Femur (tissue), 1 donor: Measurements from ENCODE around the gene SLC25A40.
A peak's percentile ranks its signal among the peaks of the same experiment; 100 is the strongest.
"Not testable (repeated sequence)": the region's sequence is repeated elsewhere in the genome, so short reads cannot be mapped to it uniquely, and the experiment has no call there.

ENCODE experiments used
- DNase-seq: peaks from one replicate; pipeline ENCODE4 v3.0.0-alpha.2; 2017

Gene SLC25A40, protein sequence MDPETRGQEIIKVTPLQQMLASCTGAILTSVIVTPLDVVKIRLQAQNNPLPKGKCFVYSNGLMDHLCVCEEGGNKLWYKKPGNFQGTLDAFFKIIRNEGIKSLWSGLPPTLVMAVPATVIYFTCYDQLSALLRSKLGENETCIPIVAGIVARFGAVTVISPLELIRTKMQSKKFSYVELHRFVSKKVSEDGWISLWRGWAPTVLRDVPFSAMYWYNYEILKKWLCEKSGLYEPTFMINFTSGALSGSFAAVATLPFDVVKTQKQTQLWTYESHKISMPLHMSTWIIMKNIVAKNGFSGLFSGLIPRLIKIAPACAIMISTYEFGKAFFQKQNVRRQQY

DNA sequence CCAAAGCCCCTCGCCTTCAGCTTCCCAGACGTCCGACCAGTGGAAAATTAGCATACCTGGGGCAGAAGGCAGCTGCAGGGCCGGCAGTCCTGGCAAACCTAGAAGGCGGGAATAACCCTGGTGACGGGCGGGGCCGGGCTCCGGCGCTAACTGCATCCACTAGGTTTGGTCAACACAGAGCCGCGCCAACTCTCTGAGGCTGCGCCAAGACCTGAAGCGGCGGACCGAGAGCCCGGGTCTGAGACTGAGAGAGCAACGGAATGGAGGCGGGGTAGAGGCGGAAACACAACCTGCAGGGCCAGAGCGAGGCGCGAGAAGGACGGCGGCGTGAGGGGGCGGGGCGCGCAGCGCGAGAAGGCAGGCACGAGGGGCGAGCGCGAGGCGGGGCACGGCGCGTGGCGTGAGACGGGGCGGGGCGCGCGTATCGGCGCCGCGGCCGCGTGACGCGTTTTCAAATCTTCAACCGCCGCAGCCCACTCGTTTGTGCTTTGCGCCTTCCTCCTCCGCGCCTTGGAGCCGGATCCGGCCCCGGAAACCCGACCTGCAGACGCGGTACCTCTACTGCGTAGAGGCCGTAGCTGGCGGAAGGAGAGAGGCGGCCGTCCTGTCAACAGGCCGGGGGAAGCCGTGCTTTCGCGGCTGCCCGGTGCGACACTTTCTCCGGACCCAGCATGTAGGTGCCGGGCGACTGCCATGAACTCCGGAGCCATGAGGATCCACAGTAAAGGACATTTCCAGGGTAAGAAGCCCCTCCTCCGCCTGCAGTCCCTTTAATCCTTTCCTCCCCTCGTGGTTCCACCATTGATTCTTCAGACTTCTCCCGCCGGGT, at the start of gene SLC25A40, which contains the start of gene DBF4:
Gene SLC25A40, minus strand, starts transcription at position 321 of the 829 bp plus-strand sequence. CDS start 17,633 bp downstream, outside the sequence.
Gene DBF4, plus strand, starts transcription at position 454 of the 829 bp plus-strand sequence. Its CDS starts 240 bp downstream, at position 694.
- DNase-seq: peak; percentile 96

DNA sequence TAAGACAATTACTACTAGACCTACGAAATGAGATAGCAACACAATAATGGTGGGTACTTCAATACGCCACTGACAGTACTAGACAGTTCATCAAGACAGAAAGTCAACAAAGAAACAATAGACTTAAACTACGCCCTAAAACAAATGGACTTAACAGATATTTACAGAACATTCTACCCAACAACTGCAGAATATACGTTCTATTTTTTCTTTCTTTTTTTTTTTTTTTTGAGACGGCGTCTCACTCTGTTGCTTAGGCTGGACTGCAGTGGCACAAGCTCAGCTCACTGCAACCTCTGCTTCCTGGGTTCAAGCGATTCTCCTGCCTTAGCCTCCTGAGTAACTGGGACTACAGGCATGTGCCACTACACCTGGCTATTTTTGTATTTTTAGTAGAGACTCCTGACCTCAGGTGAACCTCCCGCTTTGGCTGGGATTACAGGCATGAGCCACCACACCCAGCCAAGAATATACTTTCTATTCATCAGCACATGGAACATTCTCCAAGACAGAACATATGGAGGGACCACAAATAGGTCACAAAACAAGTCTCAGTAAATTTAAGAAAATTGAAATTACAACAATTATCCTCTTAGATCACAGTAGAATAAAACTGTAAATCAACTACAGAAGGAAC, 46.7 kb upstream of the SLC25A40 start:
- not testable (repeated sequence) for DNase-seq

DNA sequence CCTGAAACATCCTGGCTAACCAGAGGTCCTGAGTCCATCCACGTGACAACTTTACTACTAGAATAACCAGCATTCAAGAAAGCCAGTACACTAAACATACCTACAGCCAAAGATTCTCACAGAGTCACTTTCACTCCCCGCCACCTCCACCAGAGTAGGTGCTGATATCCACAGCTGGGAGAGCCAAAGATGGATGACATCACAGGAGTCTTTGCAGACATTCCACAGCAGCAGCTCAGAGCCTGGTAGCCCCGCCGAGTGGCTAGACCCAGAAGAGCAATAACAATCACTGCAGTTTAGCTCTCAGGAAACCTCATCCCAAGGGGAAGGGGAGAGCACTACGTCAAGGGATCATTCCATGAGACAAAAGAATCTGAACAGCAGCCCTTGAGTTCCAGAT, 44.4 kb upstream of the SLC25A40 start:
- DNase-seq: no peak

DNA sequence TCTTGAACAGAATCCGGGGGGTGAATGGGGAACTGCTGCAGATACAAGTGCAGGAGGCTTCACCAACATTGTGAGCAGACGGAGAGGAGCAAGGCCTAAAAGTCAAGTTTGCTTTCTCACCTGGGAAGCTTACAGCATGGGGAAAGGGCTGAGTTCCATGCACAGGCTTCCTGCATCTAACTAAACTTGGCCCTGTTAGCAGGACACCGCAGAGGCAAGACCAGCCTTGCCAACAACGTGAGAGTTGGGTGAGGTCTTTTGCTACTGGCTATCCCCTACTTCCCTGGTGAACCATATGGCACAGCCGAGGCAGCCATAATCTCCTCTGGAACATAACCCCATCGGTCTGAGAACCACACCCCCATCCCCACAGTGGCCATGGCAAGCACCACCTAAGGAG, 43.7 kb upstream of the SLC25A40 start:
- no peak for DNase-seq

DNA sequence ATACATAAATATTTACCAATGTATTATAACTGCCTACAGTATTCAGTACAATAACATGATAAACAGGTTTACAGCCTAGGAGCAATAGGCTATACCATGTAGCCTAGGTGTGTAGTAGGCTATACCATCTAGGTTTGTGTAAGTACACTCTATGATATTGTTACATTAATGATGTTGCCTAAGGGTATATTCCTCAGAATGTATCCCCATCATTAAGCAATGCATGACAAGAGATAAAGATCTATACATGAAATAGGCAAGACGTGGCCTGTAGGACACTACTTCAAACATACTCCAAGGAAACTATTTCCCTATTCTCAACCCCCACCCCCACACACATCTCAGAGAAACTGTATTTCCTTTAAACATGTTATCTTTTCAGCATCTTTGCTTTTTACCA, 42.6 kb upstream of the SLC25A40 start:
- no peak for DNase-seq

DNA sequence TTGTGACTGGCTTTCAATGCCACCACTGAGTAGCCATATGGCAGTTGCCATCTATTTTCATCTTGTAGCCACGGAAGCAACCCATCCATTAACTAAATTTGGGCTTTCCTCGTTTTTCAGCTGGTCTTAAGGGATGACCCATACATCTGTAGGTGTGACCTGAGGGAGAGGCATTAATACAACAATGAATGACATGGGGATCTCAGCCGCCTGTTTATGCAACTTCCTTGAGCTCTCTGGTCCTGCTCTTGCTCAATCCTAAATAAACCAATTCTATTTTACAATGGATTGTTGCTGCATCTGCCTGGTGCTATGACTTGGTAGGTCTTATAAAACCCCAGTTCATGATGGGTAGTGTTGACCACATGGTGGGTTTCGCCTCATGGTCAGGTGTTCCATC, 36.0 kb upstream of the SLC25A40 start:
- no peak for DNase-seq

DNA sequence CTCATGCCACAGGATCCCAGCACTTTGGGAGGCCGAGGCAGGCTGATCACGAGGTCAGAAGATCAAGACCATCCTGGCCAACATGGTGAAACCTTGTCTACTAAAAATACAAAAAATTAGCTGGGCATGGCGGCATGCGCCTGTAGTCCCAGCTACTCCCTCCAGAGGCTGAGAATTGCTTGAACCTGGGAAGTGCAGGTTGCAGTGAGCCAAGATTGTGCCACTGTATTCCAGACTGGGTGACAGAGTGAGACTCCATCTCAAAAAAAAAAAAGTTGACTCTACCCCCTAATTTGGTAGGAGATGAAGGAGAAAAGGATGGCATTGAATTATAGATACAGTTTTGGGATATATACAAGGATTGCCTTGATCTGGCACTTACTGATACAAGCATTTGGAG, 32.7 kb upstream of the SLC25A40 start:
- not testable (repeated sequence) for DNase-seq

DNA sequence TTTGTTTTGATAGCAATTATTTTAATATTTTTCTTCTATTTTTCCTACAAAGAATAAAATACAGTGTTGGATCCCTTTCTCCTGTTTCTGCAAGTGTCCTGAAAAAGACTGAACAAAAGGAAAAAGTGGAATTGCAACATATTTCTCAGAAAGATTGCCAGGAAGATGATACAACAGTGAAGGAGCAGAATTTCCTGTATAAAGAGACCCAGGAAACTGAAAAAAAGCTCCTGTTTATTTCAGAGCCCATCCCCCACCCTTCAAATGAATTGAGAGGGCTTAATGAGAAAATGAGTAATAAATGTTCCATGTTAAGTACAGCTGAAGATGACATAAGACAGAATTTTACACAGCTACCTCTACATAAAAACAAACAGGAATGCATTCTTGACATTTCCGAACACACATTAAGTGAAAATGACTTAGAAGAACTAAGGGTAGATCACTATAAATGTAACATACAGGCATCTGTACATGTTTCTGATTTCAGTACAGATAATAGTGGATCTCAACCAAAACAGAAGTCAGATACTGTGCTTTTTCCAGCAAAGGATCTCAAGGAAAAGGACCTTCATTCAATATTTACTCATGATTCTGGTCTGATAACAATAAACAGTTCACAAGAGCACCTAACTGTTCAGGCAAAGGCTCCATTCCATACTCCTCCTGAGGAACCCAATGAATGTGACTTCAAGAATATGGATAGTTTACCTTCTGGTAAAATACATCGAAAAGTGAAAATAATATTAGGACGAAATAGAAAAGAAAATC, 31.2 kb upstream of the SLC25A40 start:
- DNase-seq: not testable (repeated sequence)

DNA sequence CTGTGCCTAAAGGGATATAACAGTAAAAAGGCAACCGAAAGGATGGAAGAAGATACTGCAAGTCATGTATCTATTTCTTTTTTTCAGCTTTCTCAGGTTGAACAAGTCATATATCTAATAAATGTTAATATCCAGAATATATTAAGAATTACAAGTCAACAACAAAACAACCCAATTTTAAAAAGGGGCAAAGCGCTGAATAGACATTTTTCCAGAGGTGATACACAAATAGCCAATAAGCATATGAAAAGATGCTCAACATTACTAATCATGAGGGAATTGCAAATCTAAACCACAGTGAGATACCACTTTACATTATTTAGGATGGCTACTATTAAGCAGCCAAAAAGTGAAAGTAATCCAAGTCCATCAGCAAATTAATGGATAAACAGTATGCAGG, 23.1 kb upstream of the SLC25A40 start:
- no peak for DNase-seq

DNA sequence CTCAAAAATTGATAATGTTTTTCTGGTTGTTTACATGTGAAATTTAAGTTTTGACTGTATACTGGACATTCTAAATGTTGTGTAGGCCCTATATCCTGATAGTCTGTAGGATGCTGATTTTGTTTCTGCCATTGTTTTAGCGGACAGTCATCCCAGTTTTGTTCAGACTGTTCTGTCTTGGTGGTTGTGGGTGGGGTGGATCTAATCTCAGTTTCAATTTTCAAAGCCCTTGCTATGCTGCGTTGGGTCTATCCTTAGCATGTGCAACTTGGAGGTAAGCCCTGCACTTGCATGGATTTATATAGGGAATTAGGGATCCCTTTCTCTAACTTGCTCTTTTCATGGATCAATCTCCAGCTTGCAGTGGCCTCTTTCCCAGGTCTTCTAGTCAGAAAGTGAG, 19.2 kb upstream of the SLC25A40 start:
- DNase-seq: no peak

DNA sequence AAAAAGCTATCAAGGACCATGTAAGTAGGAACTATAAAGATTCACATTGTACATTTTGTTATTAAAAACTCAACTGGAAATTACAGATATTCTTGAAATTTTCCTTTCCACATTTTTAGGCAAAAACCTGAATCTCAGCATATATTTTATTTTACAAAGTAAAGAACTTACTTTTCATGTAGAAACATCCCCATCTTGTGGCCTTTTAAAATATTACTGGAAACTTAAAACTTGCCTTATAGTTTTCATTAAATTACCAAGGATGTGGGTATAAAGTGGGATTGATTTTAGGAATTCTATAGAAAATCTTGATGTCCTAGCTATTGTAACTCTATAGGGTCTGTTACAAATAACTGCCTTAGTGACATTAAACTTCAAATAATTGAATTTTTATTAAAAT, 10.7 kb upstream of the SLC25A40 start:
- DNase-seq: no peak

DNA sequence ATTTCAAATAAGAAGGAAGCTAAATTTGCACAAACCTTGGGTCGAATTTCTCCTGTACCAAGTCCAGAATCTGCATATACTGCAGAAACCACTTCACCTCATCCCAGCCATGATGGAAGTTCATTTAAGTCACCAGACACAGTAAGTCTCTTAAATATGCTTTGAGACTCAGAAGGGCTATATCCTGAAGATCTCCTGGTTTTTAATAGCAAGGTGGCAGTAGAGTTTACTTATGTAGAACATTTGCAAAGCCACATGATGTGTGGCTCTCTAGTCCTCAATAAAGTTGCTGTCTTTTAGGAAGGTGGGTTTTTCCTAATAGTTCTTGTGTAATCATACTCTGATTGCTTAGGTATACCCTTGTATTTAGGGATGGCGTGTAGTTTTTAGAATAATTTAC, 8.9 kb upstream of the SLC25A40 start:
- DNase-seq: no peak

DNA sequence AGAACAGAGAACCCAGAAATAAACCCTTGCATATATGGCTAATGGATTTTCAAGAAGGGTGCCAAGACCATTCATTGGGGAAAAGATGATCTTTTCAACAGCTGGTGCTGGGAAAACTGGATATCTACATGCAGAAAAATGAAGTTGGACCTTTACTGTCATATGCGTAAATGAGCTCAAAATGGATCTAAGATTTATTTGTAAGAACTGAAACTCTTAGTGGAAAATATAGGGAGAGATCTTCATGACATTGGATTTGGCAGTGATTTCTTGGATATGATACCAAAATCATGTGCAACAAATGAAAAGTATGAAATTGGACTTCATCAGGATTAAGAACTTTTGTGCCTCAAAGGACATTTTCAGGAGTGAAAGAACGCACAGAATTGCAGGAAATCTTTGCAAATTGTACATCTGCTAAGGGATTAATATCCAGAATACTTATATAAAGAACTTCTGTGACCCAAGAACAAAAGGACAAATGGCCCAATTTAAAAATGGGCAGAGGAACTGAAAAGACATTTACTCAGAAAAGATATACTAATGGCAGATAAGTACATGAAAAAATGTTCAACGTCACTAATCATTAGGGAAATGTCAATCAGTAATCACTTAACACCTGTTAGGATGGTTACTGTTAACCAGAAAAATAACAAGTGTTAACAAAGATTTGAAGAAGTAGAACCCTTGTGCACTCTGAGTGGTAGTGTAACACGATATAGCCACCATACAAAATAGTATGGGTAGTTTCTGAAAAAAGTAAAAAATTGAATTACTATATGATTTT, 6.2 kb upstream of the SLC25A40 start:
- DNase-seq: peak; percentile 26

DNA sequence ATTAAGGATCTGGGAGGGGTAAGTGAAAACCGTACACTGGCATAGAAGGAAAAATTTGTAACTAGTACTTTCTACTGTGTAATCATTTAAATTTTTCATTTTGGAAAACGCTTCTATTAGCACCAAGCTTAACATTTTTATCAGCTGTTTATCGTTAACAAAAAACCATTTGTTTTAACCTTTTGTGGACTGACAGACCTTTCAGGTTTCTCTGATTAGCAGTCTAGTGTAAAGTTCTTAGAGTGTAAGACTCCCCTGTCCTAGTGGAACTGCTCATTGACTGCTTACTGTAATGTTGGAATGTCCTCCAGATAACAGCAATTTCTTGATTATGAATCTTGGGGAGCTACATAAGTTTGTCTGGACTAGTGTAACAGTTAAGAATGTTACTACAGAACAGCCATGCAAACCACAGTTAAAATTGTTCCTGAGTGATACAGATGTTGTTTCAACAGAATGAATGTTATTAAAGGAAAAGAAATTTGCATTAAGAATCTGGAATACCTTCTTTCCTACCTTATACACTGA, 2.1 kb upstream of the SLC25A40 start:
- DNase-seq: no peak

DNA sequence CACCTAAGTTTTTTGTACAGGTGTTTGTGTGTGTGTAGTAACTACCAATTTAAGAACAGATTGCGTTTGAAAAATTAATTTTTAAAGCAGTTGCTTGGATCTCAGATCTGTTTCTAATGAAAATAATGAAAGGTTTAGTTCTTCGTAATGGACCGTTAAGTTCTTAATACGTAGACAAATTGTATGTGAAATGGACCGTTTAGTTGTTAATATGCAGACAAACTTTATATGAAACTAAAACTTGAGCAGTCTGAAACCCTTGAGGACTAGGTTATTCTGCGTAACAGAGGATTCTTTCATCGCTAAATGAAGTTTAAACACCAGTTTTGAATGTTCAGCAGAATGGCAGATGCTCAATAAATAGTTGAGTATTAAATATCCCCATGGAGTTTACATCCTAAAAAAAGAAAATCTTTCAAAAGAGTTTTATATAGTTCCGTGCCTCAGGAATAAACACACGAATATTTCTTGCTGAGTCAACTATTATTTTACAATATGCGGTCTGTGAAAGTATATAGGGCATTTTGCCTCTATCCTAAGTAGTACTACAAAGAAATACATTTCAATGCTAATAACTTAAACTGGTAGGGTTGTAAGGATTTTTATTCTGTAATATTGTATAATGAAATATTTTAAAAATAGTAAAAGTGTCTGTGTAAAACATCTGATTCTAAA, 1.3 kb upstream of the SLC25A40 start:
- no peak for DNase-seq

DNA sequence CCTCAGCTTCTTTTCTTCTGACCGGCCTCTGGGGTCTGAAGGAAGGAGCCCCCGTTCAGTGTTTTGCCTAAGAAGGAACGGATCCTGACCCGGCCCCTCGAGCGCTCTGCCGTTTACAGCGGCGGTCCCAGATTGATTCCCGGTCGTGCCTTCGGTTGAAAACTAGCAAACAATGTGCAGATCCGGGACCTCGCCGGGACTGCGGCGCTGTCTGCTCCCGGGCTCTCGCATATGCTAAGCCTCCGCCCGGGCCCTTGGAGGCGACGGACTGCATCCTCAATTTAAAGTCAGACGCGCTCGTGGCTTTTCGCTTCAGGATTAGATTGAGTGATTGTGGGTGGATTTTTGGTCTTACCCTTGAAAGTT, 692 bp upstream of the SLC25A40 start:
- peak; percentile 72 for DNase-seq

DNA sequence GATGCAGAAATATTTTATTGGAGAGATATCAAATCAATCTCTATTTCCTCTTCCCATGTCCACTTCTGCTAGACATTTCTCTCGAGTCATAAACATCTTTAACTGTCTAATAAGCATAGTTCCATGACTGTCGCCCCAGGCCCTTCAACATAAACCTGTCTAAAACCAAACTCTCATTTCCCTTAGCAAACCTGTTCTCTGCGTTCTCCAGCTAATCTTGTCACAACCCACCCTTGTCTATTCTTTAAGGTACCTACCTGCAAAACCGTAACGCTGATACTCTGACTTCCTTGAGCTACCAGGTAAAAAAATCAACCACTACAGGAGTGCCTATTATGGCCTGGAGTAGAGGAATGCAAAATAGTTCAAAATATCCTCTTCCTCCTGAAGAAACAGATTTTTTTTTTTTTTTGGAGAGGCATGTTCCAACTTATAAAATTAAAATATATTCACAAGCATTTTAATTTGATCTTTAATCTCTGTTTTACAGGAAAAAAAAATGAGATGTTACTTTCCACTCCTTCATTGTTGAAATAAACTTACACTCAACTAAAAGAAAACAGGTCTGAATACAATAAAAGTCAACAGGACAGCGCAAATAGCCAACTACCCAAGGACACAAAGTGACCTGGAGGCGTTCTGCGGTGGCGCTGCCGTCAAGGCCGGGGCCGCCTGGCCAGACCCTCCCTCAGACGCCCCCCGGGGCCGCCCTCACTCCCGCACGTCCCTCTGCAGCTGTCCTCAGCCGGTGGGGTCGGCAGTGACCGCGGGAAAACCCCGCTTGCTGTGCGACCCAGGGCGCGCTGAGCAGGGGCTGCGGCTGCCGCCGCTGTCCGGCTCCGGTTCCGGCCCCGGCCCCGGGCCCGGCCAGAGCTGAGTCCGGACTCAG, 765 bp downstream of the SLC25A40 start:
- no peak for DNase-seq

DNA sequence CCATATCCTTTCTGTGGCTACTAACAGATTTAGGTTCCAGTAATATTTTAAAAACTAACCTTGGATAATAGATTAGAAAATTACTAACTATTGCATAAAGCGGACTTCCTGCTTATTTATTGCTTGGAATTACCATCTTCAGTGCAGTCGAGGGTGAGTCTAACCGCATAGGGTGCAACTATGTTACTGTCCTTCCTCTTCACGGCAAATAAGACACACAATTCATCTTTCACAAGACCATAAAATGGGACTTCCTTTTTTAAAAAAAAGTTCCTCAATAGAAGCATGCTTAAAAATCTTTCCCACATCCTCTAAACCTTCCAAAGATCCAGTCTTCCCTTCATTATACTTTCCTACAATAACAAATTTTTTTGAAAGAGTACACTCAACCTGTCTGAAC, 2.1 kb downstream of the SLC25A40 start:
- no peak for DNase-seq

DNA sequence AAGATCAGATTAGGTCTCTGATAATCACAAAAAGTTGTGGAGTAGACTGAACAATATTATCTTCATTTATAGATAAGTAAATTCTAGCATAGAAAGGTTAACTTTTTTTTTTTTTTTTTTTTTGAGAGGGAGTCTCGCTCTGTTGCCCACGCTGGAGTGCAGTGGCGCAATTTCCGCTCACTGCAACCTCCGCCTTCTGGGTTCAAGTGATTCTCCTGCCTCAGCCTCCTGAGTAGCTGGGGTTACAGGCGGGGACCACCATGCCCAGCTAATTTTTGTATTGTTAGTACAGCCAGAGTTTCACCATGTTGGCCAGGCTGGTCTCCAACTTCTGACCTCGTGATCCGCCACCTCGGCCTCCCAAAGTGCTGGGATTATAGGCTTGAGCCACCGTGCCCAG, 2.8 kb downstream of the SLC25A40 start:
- DNase-seq: not testable (repeated sequence)

DNA sequence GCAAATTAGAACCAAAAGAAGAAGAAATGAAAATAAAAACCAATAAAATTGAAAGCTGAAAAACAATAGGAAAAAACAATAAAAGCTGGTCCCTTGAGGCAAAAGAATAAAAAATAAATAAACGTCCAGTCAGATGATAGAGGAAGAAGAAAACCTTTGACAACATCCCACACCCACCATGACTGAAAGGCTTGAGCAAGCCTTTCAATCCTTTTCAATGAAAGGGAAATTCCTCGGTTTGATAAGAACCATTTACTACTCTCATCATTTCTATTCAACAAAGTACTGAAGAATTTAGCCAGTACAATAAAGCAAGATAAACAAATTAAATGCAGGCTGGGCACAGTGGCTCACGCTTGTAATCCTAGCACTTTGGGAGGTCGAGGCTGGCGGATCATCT, 3.8 kb downstream of the SLC25A40 start:
- no peak for DNase-seq
